ENCODE results near the gene LDLRAD2. TPM values are rescaled to one million over a fixed set of nuclear protein-coding genes. Genes with fewer than 3 reads are reported as not detected.

The LDLRAD2 gene
- total RNA-seq, 1 donor = not detected

DNA sequence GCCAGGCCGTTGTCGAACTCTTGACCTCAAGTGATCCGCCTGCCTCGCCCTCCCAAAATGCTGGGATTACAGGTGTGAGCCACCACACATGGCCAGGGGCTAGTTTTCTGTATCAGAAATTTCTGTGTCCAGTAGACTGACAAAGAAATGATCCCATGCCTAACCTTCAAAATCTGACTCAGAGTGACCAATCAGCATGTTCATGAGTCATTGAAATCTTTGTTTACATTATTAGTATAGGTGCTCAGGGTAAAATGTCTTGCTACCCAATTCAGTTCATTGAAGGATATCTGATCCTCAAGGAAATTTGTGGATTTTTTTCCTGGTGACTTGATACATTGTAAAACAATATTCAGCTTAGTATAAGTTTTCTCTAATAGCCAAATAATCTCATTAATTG is 11.0 kb upstream of the LDLRAD2 start:
- H2AFZ ChIP-seq (ENCODE audit: low read length) = no peak overlapping the region
- H3K36me3 ChIP-seq (ENCODE audit: insufficient read depth, low read length) = no peaks in the 10 kb centered on the region
- H3K4me1 ChIP-seq (ENCODE audit: insufficient read depth, low read length) = no peaks in the 10 kb centered on the region
- no peaks in the 10 kb centered on the region for H4K20me1 ChIP-seq (ENCODE audit: insufficient read depth, low read length)
- H3K79me2 ChIP-seq (ENCODE audit: insufficient read depth, low read length) = no peaks in the 10 kb centered on the region
- TF ChIP-seq, protein P1, sequence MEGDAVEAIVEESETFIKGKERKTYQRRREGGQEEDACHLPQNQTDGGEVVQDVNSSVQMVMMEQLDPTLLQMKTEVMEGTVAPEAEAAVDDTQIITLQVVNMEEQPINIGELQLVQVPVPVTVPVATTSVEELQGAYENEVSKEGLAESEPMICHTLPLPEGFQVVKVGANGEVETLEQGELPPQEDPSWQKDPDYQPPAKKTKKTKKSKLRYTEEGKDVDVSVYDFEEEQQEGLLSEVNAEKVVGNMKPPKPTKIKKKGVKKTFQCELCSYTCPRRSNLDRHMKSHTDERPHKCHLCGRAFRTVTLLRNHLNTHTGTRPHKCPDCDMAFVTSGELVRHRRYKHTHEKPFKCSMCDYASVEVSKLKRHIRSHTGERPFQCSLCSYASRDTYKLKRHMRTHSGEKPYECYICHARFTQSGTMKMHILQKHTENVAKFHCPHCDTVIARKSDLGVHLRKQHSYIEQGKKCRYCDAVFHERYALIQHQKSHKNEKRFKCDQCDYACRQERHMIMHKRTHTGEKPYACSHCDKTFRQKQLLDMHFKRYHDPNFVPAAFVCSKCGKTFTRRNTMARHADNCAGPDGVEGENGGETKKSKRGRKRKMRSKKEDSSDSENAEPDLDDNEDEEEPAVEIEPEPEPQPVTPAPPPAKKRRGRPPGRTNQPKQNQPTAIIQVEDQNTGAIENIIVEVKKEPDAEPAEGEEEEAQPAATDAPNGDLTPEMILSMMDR (IDR thresholded peaks at IDR 0.05; ENCODE audit: extremely low read depth, low read depth, low read length) = no peak
- no peaks in the 10 kb centered on the region for H3K27me3 ChIP-seq (ENCODE audit: insufficient read depth, low read length)
- H3K9me3 ChIP-seq (ENCODE audit: low read depth, low read length) = no peaks in the 10 kb centered on the region
- no peak overlapping the region for H3K27ac ChIP-seq (ENCODE audit: low read depth, low read length)
- no peak overlapping the region for H3K4me2 ChIP-seq (ENCODE audit: insufficient read depth, low read length)
- DNase-seq (ENCODE audit: insufficient read length, low spot score, missing footprints) = peak; percentile 42
- no peak overlapping the region for H3K4me3 ChIP-seq (ENCODE audit: insufficient read depth, low read length)

DNA sequence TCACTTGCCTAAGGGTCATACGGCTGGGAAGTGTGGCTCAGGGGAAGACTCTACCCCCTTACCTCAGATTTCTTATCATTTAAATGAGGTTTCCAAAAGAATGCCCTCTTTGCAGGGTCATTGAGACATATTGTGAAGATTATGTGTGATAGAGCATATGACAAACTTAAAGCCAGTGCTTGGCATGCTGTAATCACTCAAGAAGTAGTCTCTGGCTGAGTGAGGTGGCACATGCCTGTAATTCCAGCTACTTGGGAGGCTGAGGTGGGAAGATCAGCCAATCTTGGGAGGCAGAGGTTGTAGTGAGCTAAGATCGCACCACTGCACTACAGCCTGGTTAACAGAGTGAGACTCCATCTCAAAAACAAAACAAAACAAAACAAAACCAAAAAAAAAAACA is 7.5 kb upstream of the LDLRAD2 start:
- no peaks in the 10 kb centered on the region for H3K4me1 ChIP-seq (ENCODE audit: insufficient read depth, low read length)

DNA sequence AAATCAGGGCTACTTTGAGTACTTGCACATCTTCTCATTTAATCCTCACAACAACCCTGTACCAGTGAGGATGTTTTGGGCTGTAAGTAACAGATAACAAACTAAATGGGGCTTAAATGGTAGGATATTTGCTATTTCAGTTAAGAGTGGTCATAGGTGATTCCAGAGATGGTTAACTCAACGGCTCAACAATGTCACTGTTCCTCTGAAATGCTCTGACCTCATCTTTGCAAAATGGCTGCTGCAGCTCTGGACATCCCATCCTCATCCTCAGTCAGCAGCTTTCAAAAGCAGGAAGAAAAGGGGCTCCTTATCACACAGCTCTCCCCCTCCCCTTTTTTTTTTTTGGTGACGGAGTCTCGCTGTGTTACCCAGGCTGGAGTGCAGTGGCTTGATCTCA is 1.5 kb downstream of the LDLRAD2 start:
- H3K27ac ChIP-seq (ENCODE audit: low read depth, low read length) = no peak overlapping the region
- H3K4me2 ChIP-seq (ENCODE audit: insufficient read depth, low read length) = no peak overlapping the region
- H3K79me2 ChIP-seq (ENCODE audit: insufficient read depth, low read length) = no peaks in the 10 kb centered on the region
- TF ChIP-seq, protein P1 (IDR thresholded peaks at IDR 0.05; ENCODE audit: extremely low read depth, low read depth, low read length) = no peak
- peaks cover 4% of the 10 kb centered on the region for H3K36me3 ChIP-seq (ENCODE audit: insufficient read depth, low read length)
- H3K27me3 ChIP-seq (ENCODE audit: insufficient read depth, low read length) = no peaks in the 10 kb centered on the region
- H3K9me3 ChIP-seq (ENCODE audit: low read depth, low read length) = no peaks in the 10 kb centered on the region
- no peak overlapping the region for H2AFZ ChIP-seq (ENCODE audit: low read length)
- no peak overlapping the region for H3K4me3 ChIP-seq (ENCODE audit: insufficient read depth, low read length)
- no peak for DNase-seq (ENCODE audit: insufficient read length, low spot score, missing footprints)
- H4K20me1 ChIP-seq (ENCODE audit: insufficient read depth, low read length) = no peaks in the 10 kb centered on the region
- peaks cover 14% of the 10 kb centered on the region for H3K4me1 ChIP-seq (ENCODE audit: insufficient read depth, low read length)

More for the DNA sequence above, 7.5 kb upstream of the LDLRAD2 start:
- Histone ChIP-seq H3K36me3 (ENCODE audit: insufficient read depth, low read length) (no peaks in the 10 kb centered on the region), H4K20me1 (ENCODE audit: insufficient read depth, low read length) (no peaks in the 10 kb centered on the region), H3K27me3 (ENCODE audit: insufficient read depth, low read length) (no peaks in the 10 kb centered on the region), H3K4me3 (ENCODE audit: insufficient read depth, low read length) (no peak overlapping the region), H3K79me2 (ENCODE audit: insufficient read depth, low read length) (no peaks in the 10 kb centered on the region), H3K4me2 (ENCODE audit: insufficient read depth, low read length) (no peak overlapping the region), H3K27ac (ENCODE audit: low read depth, low read length) (no peak overlapping the region), H3K9me3 (ENCODE audit: low read depth, low read length) (no peaks in the 10 kb centered on the region), H2AFZ (ENCODE audit: low read length) (no peak overlapping the region)
- TF ChIP-seq, protein P1 (IDR thresholded peaks at IDR 0.05; ENCODE audit: extremely low read depth, low read depth, low read length) = no peak
- DNase-seq (ENCODE audit: insufficient read length, low spot score, missing footprints) = no peak

DNA sequence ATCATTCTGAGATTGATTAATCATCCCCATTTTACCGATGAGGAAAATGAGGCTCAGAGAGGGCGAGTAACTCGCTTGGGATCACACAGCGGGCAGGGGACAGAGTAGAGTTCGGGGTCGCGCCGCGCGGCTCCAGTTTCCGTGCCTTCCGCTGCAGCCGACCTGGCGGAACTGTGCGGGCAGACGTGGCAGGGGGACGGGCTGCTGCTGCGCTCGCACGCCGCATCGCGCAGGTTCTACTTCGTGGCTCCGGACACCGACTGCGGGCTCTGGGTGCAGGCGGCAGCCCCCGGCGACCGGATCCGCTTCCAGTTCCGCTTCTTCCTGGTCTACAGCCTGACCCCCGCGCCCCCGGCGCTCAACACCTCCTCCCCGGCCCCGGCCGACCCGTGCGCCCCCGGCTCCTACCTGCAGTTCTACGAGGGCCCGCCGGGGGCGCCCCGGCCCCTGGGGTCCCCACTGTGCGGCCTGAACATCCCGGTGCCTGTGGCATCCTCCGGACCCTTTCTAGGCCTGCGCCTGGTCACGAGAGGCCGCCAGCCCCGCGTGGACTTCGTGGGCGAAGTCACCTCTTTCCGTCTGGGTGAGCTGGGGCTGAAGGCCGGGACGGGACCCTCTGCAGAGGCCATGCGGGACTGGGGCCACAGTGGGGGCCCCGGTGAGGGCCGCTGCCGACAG is 2.3 kb downstream of the LDLRAD2 start:
- Histone ChIP-seq H3K4me1 (ENCODE audit: insufficient read depth, low read length) (peaks cover 14% of the 10 kb centered on the region), H3K4me2 (ENCODE audit: insufficient read depth, low read length) (peak overlapping the region; percentile 79), H3K4me3 (ENCODE audit: insufficient read depth, low read length) (peak overlapping the region; percentile 57), H3K9me3 (ENCODE audit: low read depth, low read length) (no peaks in the 10 kb centered on the region), H3K79me2 (ENCODE audit: insufficient read depth, low read length) (no peaks in the 10 kb centered on the region), H4K20me1 (ENCODE audit: insufficient read depth, low read length) (no peaks in the 10 kb centered on the region), H3K36me3 (ENCODE audit: insufficient read depth, low read length) (peaks cover 5% of the 10 kb centered on the region), H2AFZ (ENCODE audit: low read length) (no peak overlapping the region), H3K27me3 (ENCODE audit: insufficient read depth, low read length) (no peaks in the 10 kb centered on the region), H3K27ac (ENCODE audit: low read depth, low read length) (no peak overlapping the region)
- TF ChIP-seq, protein P1 (IDR thresholded peaks at IDR 0.05; ENCODE audit: extremely low read depth, low read depth, low read length) = no peak
- peak; percentile 87 for DNase-seq (ENCODE audit: insufficient read length, low spot score, missing footprints)
